OCI-M1 (cell line): Measurements from ENCODE around the gene MOSMO.
"Not testable (repeated sequence)": the region's sequence is repeated elsewhere in the genome, so short reads cannot be mapped to it uniquely, and the experiment has no call there.

Source experiments
- DNase-seq: peaks from one replicate; lab custom pipeline; 2025; lab: John Stamatoyannopoulos, UW

MOSMO gene

GRCh38 chr16:22093331-22093730, 85.4 kb downstream of the MOSMO start:
- no peak for DNase-seq

DNA sequence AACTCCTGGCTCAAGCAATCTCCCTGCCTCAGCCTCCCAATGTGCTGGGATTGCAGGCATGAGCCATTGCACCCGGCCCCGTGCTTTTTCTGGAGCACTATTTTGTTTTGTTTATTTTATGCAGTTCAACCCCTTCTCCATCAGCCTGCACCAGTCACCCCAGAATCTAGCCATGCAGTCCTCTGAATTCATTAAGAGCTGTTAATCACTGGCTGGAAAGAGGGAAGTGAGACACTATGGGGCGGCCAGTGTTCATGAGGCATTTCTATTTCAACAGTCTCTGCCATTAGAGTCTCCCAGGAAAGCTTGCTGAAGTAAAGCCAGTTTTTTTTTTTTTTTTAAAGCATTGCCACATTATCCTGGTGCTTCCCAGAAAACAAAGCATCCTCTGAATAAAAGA, 86.1 kb downstream of the MOSMO start:
- no peak for DNase-seq

DNA sequence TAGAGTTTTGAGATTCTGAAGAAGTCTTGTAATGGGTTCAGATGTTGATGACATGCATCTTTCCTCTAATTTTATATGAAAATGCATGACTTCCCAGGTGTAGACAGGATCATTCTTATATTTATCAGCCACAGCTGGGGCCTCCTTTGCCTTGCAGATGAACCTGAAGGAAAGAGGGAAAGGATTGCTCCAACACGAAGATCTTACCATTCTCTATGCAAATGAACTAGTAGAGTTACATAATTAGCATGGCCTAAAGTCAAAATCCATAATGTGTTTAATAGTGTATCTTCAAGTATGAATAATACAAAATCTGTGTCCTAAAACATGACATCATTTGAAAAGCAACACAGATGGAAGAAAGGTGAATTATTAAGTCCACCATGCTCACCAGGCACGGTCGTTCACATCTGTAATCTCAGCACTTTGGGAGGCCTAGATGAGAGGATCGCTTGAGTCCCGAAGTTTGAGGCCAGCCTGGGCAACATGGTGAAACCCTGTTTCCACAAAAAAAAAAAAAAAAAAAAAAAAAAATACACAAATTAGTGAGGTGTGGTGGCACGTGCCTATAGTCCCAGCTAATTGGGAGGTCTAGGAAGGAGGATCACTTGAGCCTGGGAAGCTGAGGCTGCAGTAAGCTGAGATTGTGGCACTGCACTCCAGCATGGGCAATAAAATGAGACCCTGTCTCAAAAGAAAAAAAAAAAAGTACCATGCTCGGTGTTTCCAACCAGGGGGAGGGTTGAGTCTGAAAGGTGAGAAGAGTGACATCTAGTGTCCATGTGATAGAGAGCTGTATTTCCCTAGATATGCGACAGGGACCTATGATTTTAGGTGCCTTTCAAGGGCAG, 90.7 kb downstream of the MOSMO start:
- peak; percentile 76 for DNase-seq

DNA sequence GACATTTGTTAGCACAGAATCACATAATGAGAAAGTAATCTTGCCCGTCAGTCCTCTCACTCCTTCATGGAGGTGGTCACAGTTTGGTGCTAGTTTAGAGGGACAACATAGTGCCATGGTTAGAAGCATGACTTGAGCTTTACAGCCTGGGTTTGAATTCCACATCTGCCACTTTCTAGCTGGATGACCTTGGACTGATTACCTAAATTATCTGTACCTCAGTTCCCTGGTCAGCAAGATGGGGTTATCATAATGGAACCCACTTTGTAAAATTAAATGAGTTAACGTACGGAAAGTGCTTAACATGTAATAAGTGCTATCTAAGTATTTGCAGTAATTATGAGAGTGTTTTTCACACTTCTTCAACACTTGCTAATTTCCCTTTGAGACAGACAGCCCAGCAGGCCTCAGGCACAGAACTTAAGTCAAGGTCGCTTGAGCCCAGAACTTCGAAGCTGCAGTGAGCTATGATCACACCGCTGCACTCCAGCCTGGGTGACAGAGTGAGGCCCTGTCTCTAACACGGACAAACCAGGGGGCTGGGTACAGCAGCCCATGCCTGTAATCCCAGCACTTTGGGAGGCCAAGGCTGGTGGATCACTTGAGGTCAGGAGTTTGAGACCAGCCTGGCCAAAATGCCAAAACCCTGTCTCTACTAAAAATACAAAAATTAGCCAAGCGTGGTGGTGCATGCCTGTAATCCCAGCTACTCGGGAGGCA, 91.5 kb downstream of the MOSMO start:
- no peak for DNase-seq

GRCh38 chr16:22103441-22103840, 95.5 kb downstream of the MOSMO start:
- no peak for DNase-seq

GRCh38 chr16:22109258-22109898, 101.5 kb downstream of the MOSMO start:
- DNase-seq = no peak

DNA sequence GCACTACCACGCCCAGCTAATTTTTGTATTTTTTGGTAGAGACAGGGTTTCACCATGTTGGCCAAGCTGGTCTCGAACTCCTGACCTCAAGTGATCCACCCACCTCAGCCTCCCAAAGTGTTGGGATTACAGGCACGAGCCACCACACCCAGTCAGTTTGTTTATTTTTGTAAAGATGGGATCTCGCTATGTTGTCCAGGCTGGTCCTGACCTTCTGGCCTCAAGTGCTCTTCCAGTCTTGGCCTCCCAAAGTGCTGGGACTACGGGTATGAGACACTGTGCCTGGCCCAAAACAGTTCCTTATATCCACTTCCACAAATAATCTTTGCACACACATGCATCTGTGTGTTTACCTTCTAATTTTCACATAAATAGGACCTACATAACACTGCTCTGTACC, 103.7 kb downstream of the MOSMO start:
- DNase-seq = not testable (repeated sequence)

- no peak for DNase-seq
These were observed 108.3 kb downstream of the MOSMO start for GRCh38 chr16:22116095-22116700.

DNA sequence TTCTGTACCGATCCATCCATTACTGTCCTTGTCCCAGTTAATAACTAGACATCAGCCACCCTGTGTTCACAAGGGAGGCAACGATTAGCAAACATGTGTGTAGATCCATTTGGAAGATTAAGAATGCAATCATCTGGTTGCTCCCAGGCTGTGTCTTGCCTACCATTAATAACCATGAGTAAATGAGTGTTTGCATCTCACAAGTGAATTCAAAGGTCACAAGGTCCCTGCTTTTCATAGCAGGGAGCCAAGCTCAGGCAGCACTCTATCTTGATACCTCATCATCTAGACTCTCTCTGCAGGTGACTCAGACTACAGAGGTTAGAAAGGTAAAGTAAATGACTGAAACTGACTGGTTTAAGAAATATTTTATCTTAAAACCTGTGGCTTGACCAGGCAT, 109.7 kb downstream of the MOSMO start:
- DNase-seq = no peak

DNA sequence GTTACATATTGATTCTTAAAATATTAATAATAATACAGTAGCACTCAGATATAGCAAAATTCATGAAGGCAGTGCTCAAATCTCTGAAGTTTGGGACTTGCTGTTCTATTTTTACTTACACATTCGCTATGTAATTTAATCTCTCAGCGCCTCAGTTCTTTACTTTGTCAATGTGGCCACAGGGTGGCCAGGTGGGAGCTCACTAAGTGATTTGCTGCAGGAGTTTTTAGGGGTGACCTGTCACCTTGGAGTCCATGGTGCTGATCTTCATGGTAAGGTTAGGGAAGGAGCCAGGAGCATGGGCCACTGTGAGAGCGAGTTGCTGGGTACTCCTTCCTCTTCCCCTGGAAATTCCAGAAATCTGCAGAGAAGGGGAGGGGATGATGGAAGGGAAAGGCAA, 112.5 kb downstream of the MOSMO start:
- no peak for DNase-seq

GRCh38 chr16:22122239-22122638, 114.3 kb downstream of the MOSMO start:
- DNase-seq = no peak

- DNase-seq = peak; percentile 38
These were observed 115.2 kb downstream of the MOSMO start for GRCh38 chr16:22123146-22123545.

DNA sequence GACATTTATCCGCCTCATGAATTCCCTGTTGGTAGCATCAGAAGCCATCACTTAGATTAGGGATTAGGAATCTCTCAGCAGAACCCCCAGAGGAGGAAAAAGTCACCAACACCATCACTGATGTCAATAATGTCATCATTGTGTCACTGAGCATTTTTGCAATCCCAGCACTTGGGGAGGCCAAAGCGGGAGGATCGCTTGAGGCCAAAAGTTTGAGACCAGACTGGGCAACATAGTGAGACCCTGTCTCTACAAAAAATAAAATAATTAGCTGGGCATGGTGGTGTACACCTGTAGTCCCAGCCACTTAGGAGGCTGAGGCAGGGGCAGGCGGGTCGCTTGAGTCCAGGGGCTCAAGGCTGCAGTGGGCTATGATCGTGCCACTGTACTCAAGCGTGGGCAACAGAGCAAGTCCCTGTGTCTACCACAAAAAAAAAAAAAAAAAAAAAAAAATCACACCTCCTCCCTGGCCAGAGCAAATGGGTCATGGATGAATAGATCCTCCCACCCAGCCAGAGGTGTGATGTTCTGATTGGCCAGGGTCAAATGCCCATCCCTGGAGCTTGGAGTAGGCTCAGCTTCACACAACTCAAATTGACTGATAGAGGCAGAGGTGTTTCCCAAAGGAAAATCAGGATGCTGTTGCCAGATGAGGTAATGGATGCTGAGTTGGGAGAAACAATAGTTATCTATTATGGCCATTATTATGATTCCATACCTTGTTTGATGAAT, 116.0 kb downstream of the MOSMO start:
- no peak for DNase-seq

DNA sequence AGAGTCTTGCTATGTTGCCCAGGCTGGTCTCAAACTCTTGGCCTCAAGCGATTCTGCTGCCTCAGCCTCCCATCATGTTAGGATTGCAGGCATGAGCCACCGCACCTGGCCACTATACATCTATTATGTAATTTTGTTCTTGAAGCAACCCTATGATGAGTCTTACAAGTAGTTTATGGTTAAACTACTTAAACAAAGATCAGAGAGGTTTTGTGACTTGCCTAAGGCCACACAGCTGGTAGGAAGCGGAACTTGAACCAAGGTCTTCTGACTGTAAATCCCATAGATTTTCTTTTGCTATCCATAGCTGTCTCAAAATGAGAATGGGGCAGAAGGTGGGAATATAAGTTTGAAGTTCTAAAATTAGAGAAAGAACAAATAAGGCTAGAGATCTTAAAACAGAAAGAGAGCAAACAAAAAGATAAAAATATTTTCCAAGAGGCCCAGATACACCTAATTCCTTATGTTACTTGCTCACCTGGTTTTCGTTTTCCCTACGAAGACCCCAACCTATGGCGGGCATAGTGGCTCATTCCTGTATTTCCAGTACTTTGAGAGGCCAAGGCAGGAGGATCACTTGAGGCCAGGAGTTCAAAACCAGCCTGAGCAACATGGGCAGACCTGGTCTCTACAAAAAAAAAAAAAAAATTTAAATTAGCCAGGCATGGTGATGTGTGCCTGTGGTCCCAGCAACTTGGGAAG, 116.8 kb downstream of the MOSMO start:
- DNase-seq = no peak

GRCh38 chr16:22126037-22126558, 118.2 kb downstream of the MOSMO start:
- no peak for DNase-seq

GRCh38 chr16:22128537-22128936, 120.6 kb downstream of the MOSMO start:
- DNase-seq = not testable (repeated sequence)

DNA sequence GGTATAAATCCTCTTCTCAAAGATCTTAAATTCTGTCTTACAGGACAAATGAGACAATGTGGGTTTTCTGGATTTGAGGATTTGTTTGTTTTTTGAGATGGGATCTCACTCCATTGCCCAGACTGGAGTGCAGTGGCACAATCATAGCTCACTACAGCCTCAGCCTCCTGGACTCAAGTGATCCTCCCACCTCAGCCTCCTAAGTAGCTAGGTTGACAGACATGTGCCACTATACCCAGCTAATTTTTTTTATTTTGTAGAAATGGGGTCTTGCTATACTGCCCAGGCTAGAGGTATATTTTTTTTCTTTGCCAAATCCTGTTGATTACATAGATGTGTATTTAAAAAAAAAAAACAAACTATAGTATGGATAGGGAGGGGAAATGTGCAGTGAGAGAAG, 122.6 kb downstream of the MOSMO start:
- DNase-seq = no peak

DNA sequence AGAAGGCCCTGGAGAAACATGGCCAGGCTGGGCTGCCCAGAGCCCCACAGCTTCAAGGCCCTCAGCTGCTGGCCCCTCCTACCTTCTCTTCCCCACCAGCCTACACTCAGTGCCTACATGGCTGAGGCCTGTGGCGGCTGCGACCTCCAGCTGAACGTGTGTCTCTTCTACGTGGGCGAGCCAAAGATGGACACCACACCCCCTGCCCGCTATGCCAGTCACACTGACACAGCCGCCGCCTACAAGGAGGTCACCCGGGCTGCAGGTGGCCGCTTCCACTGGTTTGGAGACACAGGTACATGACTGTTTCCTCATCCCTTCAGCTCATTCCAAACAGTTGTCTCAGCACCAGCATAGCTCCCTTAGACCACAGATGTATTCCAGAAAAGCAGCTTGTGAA, 124.9 kb downstream of the MOSMO start:
- DNase-seq = no peak
